Measurements from ENCODE around the gene DKC1. TPM values are rescaled to one million over a fixed set of nuclear protein-coding genes. Genes with fewer than 3 reads are reported as not detected.

DKC1 gene
- total RNA-seq, 4 donors from 2014 or later = 38.1 to 60.6 (median 42.9) TPM

DNA sequence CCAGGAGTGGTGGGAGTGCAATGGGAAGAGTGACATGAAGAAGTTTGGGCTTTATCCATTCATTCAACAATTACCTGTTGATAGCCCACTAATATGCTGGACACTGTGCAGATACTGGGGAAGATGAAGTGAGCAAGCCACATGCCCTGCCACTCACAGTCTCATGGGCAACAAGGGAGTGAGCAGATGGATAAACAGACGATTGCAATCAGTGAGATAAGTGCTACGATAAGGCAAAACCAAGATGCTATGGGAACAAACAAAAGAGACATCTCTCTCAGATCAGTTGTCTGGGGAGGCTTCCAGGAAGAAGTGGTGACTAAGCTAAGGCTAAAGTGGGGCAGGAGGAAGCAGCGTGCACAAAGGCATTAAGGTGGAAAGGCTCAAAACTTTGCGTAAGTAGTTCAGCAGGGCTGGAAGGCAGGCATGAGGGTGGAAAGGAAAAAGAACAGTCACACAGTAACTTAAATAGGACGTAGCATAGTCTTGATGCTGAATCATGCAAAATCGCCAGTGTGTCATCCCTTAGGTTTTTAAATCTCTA lies 43.5 kb upstream of the DKC1 start:
- Histone ChIP-seq H3K27ac (no peak overlapping the region), H3K36me3 (no peaks in the 10 kb centered on the region), H3K9me3 (no peaks in the 10 kb centered on the region), H3K27me3 (no peaks in the 10 kb centered on the region), H3K4me1 (no peaks in the 10 kb centered on the region), H3K4me3 (no peak overlapping the region)
- no peak for DNase-seq (ENCODE audit: low spot score in 2 of 2)
- no peak for TF ChIP-seq POLR2A (IDR thresholded peaks at IDR 0.05)
- no peak for TF ChIP-seq EP300 (IDR thresholded peaks at IDR 0.05)
- TF ChIP-seq POLR2AphosphoS5 (IDR thresholded peaks at IDR 0.05) = no peak
- TF ChIP-seq, protein P1, sequence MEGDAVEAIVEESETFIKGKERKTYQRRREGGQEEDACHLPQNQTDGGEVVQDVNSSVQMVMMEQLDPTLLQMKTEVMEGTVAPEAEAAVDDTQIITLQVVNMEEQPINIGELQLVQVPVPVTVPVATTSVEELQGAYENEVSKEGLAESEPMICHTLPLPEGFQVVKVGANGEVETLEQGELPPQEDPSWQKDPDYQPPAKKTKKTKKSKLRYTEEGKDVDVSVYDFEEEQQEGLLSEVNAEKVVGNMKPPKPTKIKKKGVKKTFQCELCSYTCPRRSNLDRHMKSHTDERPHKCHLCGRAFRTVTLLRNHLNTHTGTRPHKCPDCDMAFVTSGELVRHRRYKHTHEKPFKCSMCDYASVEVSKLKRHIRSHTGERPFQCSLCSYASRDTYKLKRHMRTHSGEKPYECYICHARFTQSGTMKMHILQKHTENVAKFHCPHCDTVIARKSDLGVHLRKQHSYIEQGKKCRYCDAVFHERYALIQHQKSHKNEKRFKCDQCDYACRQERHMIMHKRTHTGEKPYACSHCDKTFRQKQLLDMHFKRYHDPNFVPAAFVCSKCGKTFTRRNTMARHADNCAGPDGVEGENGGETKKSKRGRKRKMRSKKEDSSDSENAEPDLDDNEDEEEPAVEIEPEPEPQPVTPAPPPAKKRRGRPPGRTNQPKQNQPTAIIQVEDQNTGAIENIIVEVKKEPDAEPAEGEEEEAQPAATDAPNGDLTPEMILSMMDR (IDR thresholded peaks at IDR 0.05) = no peak
- WGBS = 76% methylated on average over 6 of the region's 6 CpGs

DNA sequence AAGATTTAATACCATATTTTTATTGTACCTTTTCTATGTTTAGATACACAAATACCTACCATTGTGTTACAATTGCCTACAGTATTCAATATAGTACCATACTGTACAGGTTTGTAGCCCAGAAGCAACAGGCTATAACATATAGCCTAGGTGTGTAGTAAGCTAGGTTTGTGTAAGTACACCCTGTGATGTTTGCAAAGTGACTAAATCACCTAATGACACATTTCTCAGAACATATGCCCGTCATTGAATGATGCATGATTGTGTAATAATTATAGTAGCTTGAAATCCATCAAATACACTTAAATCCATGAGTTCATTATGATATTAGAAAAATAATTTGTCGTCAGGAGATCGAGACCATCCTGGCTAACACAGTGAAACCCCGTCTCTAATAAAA lies 42.6 kb upstream of the DKC1 start:
- TF ChIP-seq POLR2AphosphoS5 (IDR thresholded peaks at IDR 0.05) = no peak
- TF ChIP-seq POLR2A (IDR thresholded peaks at IDR 0.05) = no peak
- TF ChIP-seq EP300 (IDR thresholded peaks at IDR 0.05) = no peak
- TF ChIP-seq, protein P1 (IDR thresholded peaks at IDR 0.05) = no peak
- no peak overlapping the region for H3K4me3 ChIP-seq
- no peaks in the 10 kb centered on the region for H3K9me3 ChIP-seq
- DNase-seq (ENCODE audit: low spot score in 2 of 2) = no peak
- H3K36me3 ChIP-seq = no peaks in the 10 kb centered on the region
- H3K27ac ChIP-seq = no peak overlapping the region
- no peaks in the 10 kb centered on the region for H3K27me3 ChIP-seq
- 63% methylated on average over 4 of the region's 4 CpGs for WGBS
- no peaks in the 10 kb centered on the region for H3K4me1 ChIP-seq

DNA sequence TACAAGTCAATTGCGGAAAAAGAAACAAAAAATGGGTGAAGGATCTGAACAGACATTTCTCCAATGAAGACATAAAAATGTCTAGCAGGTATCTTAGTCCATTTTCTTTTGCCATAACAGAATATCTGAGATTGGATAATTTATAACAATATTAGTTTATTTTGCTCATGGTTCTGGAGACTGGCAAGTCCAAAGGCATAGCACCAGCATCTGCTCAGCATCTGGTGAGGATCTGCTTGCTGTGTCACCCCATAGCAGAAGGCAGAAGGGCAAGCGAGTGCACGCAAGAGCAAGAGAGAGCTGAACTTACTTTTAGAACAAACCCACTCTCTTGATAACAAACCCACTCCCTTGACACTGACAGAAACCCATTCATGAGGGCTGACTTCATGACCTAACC lies 41.5 kb upstream of the DKC1 start:
- Histone ChIP-seq H3K4me1 (no peaks in the 10 kb centered on the region), H3K4me3 (no peak overlapping the region), H3K36me3 (no peaks in the 10 kb centered on the region), H3K27ac (no peak overlapping the region), H3K27me3 (no peaks in the 10 kb centered on the region), H3K9me3 (no peaks in the 10 kb centered on the region)
- 88% methylated on average over 3 of the region's 3 CpGs for WGBS
- no peak for DNase-seq (ENCODE audit: low spot score in 2 of 2)
- TF ChIP-seq EP300 (IDR thresholded peaks at IDR 0.05) (no peak), POLR2A (IDR thresholded peaks at IDR 0.05) (no peak), POLR2AphosphoS5 (IDR thresholded peaks at IDR 0.05) (no peak)
- TF ChIP-seq, protein P1 (IDR thresholded peaks at IDR 0.05) = no peak

DNA sequence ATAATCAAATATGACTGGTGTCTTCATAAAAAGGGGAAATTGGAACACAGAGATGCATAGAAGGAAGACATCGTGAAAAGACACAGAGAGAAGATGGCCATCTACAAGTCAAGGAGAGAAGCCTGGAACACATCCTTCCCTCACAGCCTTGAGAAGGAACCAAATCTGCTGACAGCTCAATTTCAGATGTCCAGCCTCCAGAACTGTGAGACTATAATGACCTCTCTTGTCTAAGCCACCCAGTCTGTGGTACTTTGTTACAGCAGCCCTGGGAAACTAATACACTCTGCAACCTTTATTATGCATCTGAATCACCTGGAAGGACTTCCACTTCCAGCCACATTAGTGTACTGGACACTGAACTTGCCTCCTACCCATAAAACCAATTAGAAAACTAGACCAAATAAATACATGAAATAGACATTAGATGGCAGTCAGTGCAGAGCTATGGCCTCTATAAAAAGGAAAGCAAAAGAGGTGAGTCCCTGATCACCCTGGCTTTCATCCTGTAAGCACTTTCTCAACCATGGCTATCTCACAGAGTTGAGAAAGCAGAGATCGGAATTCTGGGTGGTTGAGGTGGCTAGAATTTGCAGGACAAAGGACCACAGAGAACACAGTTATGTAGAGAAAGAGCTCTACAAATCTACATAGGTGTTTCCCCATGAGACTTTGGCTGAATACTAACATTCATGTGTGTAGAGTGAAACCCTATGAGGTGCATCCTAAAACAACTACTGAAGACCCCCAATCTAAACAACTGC lies 37.5 kb upstream of the DKC1 start:
- H3K27ac ChIP-seq = no peak overlapping the region

DNA sequence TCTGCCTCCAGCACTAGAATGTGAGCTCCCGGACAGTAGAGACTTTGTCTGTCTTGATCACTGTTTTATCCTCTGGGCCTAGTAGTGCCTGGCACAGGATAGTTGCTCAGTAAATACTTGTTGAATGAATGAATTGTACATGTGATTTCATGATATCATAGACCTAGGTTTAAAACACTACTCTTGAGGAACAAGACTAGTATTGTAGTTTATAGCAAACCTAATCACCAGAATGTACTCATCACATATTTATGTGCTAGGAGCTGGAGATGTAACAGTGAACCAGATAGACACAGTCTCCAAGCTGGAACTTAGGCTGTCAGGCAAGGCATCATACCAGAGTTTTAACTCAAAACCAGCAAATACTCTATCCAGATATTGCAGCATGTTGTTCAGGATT lies 35.2 kb upstream of the DKC1 start:
- no peak overlapping the region for H3K27ac ChIP-seq
- no peaks in the 10 kb centered on the region for H3K36me3 ChIP-seq
- WGBS = 93% methylated on average over 1 of the region's 1 CpG
- peaks cover 30% of the 10 kb centered on the region for H3K4me1 ChIP-seq
- no peaks in the 10 kb centered on the region for H3K27me3 ChIP-seq
- no peak overlapping the region for H3K4me3 ChIP-seq
- no peaks in the 10 kb centered on the region for H3K9me3 ChIP-seq
- DNase-seq (ENCODE audit: low spot score in 2 of 2) = no peak
- TF ChIP-seq POLR2AphosphoS5 (IDR thresholded peaks at IDR 0.05) (no peak), EP300 (IDR thresholded peaks at IDR 0.05) (no peak), POLR2A (IDR thresholded peaks at IDR 0.05) (no peak)
- TF ChIP-seq, protein P1 (IDR thresholded peaks at IDR 0.05) = no peak

More for the DNA sequence above, 37.5 kb upstream of the DKC1 start:
- Histone ChIP-seq H3K9me3 (no peaks in the 10 kb centered on the region), H3K36me3 (no peaks in the 10 kb centered on the region), H3K27me3 (no peaks in the 10 kb centered on the region), H3K4me1 (peaks cover 23% of the 10 kb centered on the region), H3K4me3 (no peak overlapping the region)
- TF ChIP-seq, protein P1 (IDR thresholded peaks at IDR 0.05) = no peak
- TF ChIP-seq POLR2A (IDR thresholded peaks at IDR 0.05) (no peak), EP300 (IDR thresholded peaks at IDR 0.05) (no peak), POLR2AphosphoS5 (IDR thresholded peaks at IDR 0.05) (no peak)
- WGBS = 88% methylated on average over 2 of the region's 2 CpGs
- DNase-seq (ENCODE audit: low spot score in 2 of 2) = no peak

Measured in suprapubic skin (tissue), 4 donors.